ENCODE results near the gene PLD1. TPM values are rescaled to one million over a fixed set of nuclear protein-coding genes. Genes with fewer than 3 reads are reported as not detected.

Gene PLD1
- total RNA-seq, 1 donor: 18.1 TPM

GRCh38 chr3:171776411-171776810, 33.9 kb downstream of the PLD1 start:
- Histone ChIP-seq H3K4me2 (ENCODE audit: insufficient read depth, low read length) (no peak overlapping the region), H3K4me1 (ENCODE audit: insufficient read depth, low read length) (peaks cover 11% of the 10 kb centered on the region), H3K79me2 (ENCODE audit: insufficient read depth, low read length) (no peaks in the 10 kb centered on the region), H4K20me1 (ENCODE audit: insufficient read depth, low read length) (no peaks in the 10 kb centered on the region), H3K27ac (ENCODE audit: low read depth, low read length) (no peak overlapping the region), H2AFZ (ENCODE audit: low read length) (no peak overlapping the region), H3K27me3 (ENCODE audit: insufficient read depth, low read length) (no peaks in the 10 kb centered on the region), H3K36me3 (ENCODE audit: insufficient read depth, low read length) (no peaks in the 10 kb centered on the region), H3K9me3 (ENCODE audit: low read depth, low read length) (no peaks in the 10 kb centered on the region), H3K4me3 (ENCODE audit: insufficient read depth, low read length) (no peak overlapping the region)
- no peak for TF ChIP-seq CTCF (IDR thresholded peaks at IDR 0.05; ENCODE audit: extremely low read depth, low read depth, low read length)
- DNase-seq (ENCODE audit: insufficient read length, low spot score, missing footprints): no peak

- DNase-seq (ENCODE audit: insufficient read length, low spot score, missing footprints): no peak
- Histone ChIP-seq H2AFZ (ENCODE audit: low read length) (no peak overlapping the region), H3K4me1 (ENCODE audit: insufficient read depth, low read length) (peaks cover 13% of the 10 kb centered on the region), H3K79me2 (ENCODE audit: insufficient read depth, low read length) (no peaks in the 10 kb centered on the region), H3K9me3 (ENCODE audit: low read depth, low read length) (no peaks in the 10 kb centered on the region), H3K27me3 (ENCODE audit: insufficient read depth, low read length) (no peaks in the 10 kb centered on the region), H4K20me1 (ENCODE audit: insufficient read depth, low read length) (no peaks in the 10 kb centered on the region), H3K4me3 (ENCODE audit: insufficient read depth, low read length) (no peak overlapping the region), H3K36me3 (ENCODE audit: insufficient read depth, low read length) (no peaks in the 10 kb centered on the region), H3K4me2 (ENCODE audit: insufficient read depth, low read length) (no peak overlapping the region), H3K27ac (ENCODE audit: low read depth, low read length) (no peak overlapping the region)
- TF ChIP-seq CTCF (IDR thresholded peaks at IDR 0.05; ENCODE audit: extremely low read depth, low read depth, low read length): no peak
These were observed 34.3 kb downstream of the PLD1 start for GRCh38 chr3:171775943-171776342.

- H3K4me1 ChIP-seq (ENCODE audit: insufficient read depth, low read length): peaks cover 19% of the 10 kb centered on the region
- H4K20me1 ChIP-seq (ENCODE audit: insufficient read depth, low read length): no peaks in the 10 kb centered on the region
- no peaks in the 10 kb centered on the region for H3K36me3 ChIP-seq (ENCODE audit: insufficient read depth, low read length)
- H3K27ac ChIP-seq (ENCODE audit: low read depth, low read length): no peak overlapping the region
- no peak overlapping the region for H2AFZ ChIP-seq (ENCODE audit: low read length)
- H3K79me2 ChIP-seq (ENCODE audit: insufficient read depth, low read length): no peaks in the 10 kb centered on the region
- DNase-seq (ENCODE audit: insufficient read length, low spot score, missing footprints): no peak
- no peaks in the 10 kb centered on the region for H3K27me3 ChIP-seq (ENCODE audit: insufficient read depth, low read length)
- no peak for TF ChIP-seq CTCF (IDR thresholded peaks at IDR 0.05; ENCODE audit: extremely low read depth, low read depth, low read length)
- no peak overlapping the region for H3K4me3 ChIP-seq (ENCODE audit: insufficient read depth, low read length)
- H3K4me2 ChIP-seq (ENCODE audit: insufficient read depth, low read length): no peak overlapping the region
- H3K9me3 ChIP-seq (ENCODE audit: low read depth, low read length): no peaks in the 10 kb centered on the region
These were observed 35.8 kb downstream of the PLD1 start for GRCh38 chr3:171774521-171774920.

- Histone ChIP-seq H3K27ac (ENCODE audit: low read depth, low read length) (no peak overlapping the region), H3K9me3 (ENCODE audit: low read depth, low read length) (no peaks in the 10 kb centered on the region), H2AFZ (ENCODE audit: low read length) (peak overlapping the region; percentile 16), H3K36me3 (ENCODE audit: insufficient read depth, low read length) (no peaks in the 10 kb centered on the region), H3K4me1 (ENCODE audit: insufficient read depth, low read length) (peaks cover 19% of the 10 kb centered on the region), H4K20me1 (ENCODE audit: insufficient read depth, low read length) (no peaks in the 10 kb centered on the region), H3K79me2 (ENCODE audit: insufficient read depth, low read length) (no peaks in the 10 kb centered on the region), H3K27me3 (ENCODE audit: insufficient read depth, low read length) (no peaks in the 10 kb centered on the region), H3K4me2 (ENCODE audit: insufficient read depth, low read length) (peak overlapping the region; percentile 97), H3K4me3 (ENCODE audit: insufficient read depth, low read length) (no peak overlapping the region)
- TF ChIP-seq CTCF (IDR thresholded peaks at IDR 0.05; ENCODE audit: extremely low read depth, low read depth, low read length): peak; percentile 82
- peak; percentile 79 for DNase-seq (ENCODE audit: insufficient read length, low spot score, missing footprints)
These were observed 37.7 kb downstream of the PLD1 start for GRCh38 chr3:171772427-171773056.

All from osteoblast (primary cell).